ENCODE measurements around the gene SAMD11.

The SAMD11 gene

DNA sequence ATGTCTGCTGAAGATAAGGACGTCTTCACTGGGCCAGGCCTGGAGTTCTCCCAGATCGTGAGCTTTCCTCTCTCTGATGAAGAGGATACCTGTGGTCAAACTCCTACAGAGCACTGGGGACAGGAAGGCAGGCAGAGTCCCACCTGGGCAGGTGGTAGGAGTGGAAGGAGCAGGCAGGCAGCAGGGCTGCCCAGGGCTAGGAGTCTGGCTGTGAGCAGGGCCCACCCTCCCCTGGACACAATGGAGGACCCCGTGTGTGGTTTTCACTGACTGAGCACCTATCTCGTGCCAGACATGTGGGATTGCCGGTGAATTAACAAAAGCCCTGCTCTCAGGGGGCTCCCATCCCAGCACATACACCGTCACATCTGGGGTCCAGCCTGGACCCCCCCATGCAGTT lies 4.9 kb upstream of the SAMD11 start:
- DNase-seq: no peak

DNA sequence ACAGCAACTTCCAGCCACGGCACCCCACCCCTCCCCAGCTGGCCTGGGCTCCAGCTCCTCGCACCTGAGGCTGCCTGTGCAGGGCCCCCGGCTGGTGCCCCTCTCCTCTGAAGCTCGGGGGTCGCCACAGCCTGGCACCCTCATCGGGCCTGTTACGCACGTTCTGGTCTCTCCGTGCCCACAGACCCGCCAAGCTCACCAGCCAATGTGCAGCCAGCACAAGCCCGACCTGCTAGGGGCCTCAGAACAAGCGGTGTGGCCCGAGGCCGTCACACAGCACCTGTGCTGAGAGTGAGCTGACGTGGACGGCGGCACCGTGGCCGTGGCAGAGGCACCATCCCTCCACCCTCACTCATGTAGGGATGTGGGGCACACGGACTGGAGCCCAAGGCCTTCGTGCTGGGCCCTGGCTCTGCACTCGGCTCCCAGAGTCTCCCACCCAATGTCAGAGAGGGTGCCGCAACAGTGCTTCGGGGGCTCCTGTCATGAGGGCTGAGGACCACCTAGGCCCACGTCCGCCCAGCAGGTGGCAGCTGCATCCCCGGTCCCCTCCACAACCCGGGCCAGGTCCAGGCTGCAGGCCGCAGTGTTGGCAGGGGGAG lies 4.4 kb upstream of the SAMD11 start:
- DNase-seq: no peak

DNA sequence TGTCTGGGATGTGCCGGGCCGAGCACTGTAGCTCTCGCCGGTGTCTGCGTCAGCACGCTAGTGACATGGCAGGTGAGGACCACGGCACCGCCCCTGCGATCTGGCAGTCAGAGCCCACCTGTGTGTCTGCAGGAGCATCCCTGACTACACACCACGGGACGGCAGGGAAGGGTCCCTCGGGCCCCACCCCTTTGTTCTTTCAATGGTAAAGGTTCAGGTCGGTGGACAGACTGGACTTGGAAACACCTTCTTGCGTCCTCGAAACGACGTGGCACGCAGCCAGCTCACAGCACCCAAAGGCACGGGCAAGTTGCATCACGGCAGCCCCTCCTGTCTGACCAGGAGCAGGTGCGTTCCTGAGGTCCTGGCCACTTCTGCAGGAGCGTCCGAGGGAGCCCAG lies 3.7 kb upstream of the SAMD11 start:
- DNase-seq: no peak

DNA sequence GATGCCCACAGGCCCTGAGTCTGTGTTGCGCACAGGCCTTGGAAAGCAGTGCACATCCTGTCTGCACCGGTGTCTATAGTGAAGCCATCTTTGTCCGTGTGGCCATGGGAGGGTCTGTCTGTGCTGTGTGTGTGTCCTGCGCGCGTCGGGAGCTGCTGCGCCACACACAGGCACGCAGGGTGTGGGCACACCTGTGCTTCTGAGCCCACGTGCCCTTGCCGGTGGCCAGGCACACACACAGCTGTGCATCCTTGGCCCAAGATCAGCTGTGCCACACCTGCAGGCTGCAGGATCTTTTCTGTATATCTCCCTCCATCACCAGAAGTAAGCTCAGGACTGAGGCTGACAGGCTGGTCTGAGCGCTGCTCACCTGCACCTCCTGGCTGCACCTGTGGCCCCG lies 3.2 kb upstream of the SAMD11 start:
- peak; percentile 70 for DNase-seq

DNA sequence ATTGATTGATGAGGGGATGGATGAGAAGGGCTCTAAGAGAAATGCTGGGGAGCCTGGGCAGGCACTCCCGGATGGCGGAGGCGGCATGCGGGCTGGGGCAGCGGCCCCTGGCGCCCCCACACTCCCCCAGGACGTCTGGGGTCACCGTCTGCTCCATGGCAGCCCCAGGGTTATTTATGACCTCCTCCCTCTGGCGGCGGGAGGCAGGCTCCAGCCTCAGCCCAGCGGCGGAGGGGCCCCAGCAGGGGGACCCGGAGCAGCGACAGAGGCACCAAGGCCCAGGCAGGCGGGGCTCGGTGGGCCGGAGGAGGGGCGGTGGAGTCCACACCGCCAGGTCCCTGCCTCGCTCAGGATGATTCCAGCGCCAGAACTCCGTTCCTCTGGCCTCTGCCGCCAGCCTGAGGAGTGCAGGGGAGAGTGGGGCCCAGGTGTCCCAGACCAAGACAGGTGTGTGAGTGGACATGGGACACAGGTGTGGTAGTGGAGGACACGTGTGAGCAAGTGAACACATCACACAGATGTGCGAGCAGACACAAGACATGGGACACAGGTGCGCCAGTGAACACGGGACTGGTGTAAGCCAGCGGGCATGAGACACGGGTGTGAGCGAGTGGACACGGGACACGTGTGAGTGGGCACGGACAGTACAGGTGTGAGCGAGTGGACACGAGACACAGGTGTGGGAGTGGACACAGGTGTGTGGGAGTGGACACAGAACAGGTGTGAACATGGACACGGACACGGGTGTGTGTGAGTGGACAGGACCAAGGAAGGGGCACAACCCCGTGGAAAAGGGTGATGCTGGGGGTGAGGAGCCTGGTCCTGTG lies 2.5 kb upstream of the SAMD11 start:
- DNase-seq: peak; percentile 90

DNA sequence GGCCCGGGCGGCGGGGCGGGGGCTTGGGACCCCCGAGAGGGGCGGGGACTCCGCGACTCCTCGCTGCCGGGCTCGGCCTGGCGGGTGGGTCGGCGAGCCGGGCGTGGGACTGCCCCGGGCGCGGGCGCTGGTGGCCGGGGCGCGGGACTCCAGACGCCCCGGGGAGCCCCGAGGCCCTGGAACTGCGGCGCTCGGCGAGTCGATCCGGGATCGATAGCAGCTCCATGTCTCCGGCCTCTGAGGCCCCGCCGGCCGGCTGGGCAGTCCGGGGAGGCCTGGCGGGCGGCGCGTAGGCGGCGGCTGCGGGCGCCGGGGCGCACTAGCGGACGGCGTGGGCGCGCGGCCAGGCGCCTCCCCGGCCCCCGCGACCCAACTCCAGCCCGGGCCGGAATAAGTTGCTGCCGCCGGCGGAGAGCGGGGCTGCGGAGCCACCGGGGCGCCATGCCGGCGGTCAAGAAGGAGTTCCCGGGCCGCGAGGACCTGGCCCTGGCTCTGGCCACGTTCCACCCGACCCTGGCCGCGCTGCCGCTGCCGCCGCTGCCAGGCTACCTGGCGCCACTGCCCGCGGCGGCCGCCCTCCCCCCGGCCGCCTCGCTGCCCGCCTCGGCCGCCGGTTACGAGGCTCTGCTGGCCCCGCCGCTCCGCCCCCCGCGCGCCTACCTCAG lies 400 bp downstream of the SAMD11 start:
- no peak for DNase-seq

DNA sequence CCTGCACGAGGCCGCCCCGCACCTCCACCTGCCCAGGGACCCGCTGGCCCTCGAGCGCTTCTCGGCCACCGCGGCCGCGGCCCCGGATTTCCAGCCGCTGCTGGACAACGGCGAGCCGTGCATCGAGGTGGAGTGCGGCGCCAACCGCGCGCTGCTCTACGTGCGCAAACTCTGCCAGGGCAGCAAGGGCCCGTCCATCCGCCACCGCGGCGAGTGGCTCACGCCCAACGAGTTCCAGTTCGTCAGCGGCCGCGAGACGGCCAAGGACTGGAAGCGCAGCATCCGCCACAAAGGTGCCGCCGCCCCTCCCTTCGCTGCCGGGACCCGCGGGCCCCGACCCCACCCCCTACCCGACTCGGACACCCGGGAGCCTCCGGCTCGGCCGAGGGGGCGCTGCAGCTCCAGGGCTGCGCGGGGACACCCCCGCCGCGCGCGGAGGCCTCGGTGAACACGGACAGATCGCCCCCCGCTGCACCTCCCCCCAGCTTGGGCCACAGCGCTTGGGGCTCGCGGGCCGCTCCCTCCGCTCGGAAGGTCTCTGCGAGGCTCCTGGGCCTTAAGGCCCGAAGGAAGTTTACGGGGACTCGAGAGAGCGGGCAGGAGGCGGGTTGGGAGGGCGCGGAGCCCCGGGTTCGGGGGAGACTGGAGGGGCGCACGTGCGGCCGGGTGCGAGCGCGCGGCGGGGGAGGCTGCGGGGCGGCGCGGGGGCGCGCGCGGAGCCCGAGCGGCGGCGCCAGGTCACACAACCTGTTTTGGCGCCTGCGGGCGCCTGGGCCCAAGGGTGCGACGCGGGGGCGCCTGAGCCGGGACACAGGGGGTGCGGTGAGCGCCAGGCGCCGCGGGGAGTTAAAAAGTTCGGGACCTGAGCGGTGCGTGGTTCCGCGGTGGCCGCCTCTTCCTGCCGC lies 1.2 kb downstream of the SAMD11 start:
- DNase-seq: peak; percentile 74

DNA sequence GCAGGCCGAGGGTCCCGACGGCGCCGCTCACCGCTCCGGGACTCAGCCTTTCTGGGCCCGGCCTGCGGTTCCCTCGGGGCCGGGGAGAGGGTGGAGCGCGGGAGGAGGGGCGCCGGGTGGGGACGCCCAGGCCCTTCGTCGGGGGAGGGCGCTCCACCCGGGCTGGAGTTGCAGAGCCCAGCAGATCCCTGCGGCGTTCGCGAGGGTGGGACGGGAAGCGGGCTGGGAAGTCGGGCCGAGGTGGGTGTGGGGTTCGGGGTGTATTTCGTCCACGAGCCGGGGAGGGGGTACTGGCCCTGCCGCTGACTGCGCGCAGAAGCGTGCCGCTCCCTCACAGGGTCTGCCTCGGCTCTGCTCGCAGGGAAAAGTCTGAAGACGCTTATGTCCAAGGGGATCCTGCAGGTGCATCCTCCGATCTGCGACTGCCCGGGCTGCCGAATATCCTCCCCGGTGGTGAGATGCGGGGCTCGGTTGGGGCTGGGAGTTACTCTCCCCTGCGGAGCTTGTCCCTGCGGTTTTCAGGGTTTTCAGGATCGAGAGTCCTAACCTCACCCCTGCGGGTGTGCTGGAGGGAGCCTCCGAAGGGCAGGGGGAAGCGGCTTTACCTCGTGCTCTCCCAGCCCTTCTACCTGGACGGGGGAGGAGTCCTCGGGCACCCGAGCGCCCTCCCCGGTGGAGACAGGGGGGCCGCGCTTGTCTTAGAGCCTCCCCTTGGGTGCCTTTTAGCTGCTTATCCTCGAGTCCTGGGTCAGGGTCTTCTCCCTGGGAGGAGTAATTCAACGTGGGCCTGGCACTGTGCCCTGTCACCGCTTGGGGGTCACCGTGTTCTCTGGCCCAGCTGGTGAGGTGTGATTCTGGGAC lies 2.1 kb downstream of the SAMD11 start:
- DNase-seq: peak; percentile 72

DNA sequence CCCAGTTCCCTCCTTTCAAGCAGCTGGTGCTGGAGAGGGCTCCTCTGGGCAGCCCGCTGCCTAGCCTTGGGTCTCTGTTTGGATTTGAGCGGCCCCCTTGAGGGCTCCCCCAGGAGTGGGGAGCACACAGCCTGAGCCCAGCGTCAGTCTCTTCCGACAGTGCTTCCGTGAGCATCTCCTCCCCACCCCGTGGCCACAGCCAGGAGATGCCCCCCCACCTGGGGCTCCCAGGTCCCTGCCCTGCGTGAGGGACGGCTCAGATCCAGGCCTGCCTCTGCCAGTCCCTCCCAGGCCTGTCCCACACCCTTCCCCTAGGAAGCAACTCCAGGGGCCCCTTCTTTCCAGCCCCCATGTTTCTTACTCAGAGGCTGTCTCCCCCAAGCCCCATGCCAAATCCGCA lies 3.5 kb downstream of the SAMD11 start:
- no peak for DNase-seq

DNA sequence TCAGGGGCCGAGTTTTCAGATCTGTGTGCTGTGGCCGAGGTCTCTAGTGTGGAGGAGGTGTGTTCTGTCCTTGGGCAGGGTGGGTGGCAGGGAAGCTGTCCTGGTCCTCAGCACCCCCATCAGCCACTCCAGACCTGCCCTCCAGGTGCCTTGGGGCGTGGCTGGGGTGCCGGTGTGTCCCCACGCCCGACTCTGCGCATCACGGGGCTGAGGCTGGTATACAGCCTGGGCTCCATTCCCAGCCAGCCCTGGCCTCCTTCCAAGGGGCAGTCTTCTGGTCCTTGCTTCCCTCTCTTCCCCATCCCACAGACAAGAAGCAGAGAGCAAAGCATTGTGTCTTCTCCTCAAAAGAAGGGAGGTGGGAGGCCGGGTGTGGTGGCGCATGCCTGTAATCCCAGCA lies 4.0 kb downstream of the SAMD11 start:
- no peak for DNase-seq

DNA sequence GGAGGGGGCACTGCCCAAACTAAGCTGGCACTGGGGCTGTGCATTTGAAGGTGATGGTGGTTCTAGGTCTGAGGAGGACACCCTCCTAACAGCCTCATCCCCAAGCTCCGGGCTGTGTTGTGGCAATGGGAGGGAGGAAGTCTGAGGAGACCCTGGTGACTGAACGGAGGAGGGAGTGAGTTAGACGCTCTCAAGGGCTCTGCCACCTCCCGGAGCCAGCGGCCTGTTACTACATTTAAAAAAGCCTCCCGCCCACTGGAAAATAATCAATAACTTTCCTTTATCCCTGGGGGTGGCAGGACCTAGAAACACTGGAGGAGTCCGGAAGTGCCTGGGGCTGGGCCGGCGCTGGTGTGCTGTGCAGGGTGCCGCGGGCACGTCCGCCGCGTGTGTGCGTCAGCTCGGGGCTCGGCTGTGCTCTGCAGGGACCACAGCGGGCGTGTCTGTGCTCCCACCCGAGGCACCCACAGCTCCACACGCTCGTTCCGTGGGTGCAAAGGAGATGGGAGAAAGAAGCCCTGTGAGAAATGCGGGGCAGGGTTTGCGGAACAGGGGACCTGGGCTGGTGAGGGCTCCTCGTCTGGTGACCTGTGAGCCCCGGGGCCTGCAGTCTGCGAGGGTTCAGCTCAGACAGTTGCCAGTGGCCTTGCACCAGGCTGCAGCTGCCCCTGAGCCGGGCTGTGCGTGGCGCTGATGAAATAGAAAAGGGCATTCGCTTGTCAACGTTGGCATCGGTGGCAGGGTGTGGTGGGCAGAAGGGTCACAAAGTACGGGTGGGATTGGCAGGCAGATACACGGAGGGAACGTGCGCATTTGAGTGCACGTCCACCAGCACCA lies 5.3 kb downstream of the SAMD11 start:
- no peak for DNase-seq

DNA sequence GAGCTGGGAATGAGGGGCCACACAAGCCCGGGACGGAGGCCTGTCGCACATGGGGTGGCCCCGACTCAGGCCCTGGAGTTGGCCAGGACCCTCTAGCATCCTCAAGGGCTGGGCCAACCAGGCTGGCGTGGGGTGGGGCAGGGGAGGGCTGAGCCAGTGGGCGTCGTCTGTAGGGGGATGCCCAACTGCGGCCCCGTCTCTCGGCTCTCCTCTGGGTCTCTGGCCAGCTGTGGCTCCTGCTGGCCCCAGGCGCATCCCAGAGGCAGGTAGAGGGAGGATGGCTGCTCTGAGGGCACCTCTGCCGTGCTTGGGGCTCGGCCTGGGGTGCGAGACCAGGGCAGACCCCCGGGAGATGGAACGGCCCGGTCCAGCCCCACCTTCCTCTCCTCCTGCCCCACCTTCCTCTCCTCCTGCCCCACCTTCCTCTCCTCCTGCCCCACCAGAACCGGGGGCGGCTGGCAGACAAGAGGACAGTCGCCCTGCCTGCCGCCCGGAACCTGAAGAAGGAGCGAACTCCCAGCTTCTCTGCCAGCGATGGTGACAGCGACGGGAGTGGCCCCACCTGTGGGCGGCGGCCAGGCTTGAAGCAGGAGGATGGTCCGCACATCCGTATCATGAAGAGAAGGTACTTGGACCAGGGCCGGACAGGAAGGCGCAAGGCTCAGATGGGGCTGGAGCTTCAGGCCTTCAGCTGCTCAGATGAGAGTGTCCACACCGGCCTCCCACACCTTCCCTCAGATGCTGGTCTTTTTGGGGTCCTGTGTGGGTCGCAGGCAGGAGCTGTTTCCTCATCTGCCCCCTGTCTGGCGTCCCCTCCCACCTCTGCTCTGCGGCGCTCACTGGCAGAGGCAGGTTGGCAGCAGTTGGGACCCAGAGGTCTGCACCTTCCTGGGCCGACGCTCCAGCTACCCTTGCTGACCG lies 6.2 kb downstream of the SAMD11 start:
- DNase-seq: no peak

DNA sequence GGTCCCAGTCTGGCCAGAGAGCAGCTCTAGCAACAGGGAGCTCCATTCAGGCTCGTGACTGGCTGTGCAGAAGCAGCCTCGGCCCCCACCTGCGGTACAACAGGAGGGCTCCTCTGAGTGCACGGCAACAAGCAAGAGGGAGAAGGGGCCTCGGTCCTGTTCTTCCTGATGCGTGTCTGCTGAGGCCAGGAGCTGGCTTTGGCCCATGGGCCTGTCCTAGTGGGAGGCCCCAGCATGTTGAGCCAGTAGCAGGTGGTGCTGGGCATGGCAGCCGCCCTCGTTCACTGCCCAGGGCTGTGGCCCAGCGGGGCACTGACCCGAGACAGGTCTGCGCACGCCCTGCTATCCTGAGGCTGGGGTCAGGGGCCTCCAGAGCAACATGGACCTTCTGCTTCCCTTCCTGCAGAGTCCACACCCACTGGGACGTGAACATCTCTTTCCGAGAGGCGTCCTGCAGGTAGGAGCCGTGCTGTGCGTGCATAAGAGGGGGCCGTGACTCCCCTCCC lies 7.0 kb downstream of the SAMD11 start:
- DNase-seq: no peak

DNA sequence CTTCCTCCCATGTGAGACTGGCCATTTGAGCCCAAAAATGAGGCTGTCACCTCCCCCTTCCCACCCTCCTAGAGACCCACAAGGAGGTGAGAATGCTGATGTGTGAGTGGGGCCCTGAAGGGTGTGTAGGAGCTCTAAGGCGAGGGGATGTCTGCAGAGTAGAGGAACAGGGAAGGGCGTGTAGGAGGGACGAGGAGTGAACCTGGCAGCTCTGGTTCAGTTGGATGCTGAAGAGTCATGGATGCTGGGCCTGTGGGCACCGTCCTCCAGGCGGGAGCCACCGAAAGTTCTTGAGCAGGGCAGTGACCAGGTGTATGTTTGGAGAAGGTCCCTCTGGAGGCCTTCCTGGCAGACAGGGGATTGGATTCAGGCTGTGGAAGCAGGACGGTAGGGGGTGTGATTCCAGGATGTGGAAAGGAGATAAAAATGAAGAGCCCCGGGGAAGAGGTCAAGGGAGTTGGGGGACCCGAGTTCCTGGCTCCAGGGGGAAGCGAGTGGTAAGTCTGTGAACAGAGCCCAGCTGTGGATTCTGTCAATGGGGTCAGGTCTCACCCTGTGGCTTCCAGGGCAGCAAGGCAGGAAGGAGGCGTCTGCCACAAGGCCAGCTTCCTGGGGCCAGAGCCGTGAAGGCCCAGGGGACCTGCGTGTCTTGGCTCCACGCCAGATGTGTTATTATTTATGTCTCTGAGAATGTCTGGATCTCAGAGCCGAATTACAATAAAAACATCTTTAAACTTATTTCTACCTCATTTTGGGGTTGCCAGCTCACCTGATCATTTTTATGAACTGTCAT lies 7.9 kb downstream of the SAMD11 start:
- DNase-seq: no peak

DNA sequence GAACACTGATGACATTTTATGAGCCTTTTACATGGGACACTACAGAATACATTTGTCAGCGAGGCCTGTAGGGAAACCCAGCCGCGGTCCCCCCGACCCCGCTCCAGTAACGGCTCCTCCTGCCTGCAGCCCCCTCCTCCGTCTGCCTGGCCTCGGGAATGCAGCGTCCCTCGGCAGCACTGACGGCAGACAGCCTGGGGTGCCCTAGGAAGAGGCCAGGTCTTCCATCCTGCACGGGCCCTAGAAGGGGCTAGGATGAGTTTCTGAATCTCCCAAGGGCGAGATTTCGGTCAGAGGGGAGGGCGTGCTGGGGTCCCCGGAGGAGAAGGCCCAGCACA lies 8.4 kb downstream of the SAMD11 start:
- no peak for DNase-seq

DNA sequence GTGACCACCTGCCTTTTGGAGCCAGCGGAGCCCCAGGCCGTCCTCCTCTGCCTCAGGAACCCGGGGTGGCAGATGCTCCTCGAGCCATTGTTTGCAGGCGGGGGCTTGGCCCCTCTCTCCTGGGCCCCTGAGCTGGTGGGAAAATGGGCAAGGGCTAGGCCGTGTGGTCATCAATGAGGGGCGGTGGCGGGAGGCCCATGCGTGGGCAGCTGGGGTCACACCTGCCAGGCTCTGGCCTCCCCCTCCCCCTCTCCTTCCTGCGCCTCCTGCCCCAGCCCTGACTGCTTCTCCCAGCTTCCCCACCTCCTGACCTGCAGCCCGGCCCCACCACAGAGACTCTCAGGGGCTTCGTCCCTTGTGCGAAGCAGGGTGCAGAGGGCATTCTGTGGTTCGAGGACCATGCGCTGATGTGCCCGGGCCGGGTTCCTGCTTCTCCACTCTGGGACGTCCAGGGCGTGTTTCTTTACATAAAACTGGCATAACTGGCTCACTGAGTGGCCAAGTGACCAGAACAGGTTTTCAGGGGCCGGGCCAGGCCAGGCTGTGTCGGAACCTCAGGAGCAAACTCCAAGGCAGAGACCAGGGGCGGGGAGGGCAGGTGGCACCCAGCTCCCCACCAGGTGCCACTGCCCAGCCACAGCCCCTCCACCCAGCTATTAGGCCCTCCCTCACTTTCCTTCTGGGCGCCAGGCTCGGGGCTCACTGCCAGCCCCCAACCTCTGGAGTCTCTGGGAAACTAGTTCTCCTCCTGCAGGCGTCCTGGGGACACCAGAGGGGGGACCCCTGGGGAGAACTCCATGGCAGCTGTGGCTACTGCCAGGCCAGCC lies 9.3 kb downstream of the SAMD11 start:
- DNase-seq: no peak

DNA sequence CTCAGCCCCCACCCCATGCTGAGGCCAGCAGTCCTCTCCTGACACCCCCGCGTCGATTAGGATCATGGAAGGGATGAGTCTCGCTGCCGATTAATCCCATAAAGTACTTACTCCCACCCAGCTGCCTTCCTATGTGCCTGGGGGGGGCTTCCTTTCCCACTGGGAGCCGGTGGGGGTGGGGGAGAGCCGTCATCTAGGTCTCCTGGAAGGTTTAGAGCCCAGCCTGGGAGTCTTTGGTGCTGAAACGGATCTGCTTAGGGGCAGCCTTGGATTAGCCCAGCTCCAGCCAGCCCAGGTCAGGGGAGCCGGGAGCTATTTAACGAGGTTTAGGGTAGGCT lies 9.8 kb downstream of the SAMD11 start:
- DNase-seq: no peak

All from NCI-H526 treated with DMSO at 0.1 percent for 48 hours (cell line).